Neuronal stem cell (in vitro differentiated cells): ENCODE results near the gene PAGE5.

Source experiments
- DNase-seq: peaks from one replicate; pipeline ENCODE4 v3.0.0-alpha.2; 2013; ENCODE audit warnings: low spot score
- H2AFZ ChIP-seq: one replicate; pipeline ENCODE4 v1.6.1; 2013; ENCODE audit warnings: mild to moderate bottlenecking, low read length, inconsistent platforms
- H2AK5ac ChIP-seq: 2 replicates; pipeline ENCODE4 v1.6.1; 2013; ENCODE audit warnings: low read depth, mild to moderate bottlenecking, inconsistent platforms, low read length, moderate library complexity, mixed read lengths
- H2BK120ac ChIP-seq: 2 replicates; pipeline ENCODE4 v1.6.1; 2013; ENCODE audit warnings: low read depth, mild to moderate bottlenecking, inconsistent platforms, low read length, moderate library complexity, mixed read lengths
- H2BK12ac ChIP-seq: one replicate; pipeline ENCODE4 v1.6.1; 2013; ENCODE audit warnings: low read length, inconsistent platforms
- H2BK15ac ChIP-seq: 2 replicates; pipeline ENCODE4 v1.6.1; 2013; ENCODE audit warnings: mild to moderate bottlenecking, low read length, inconsistent platforms, mixed read lengths
- H2BK5ac ChIP-seq: one replicate; pipeline ENCODE4 v1.6.1; 2013; ENCODE audit warnings: inconsistent platforms, mild to moderate bottlenecking, low read length, moderate library complexity
- H3K14ac ChIP-seq: one replicate; pipeline ENCODE4 v1.6.1; 2013; ENCODE audit warnings: low read length, inconsistent platforms
- H3K18ac ChIP-seq: 2 replicates; pipeline ENCODE4 v1.6.1; 2013; ENCODE audit warnings: low read length, inconsistent platforms
- H3K23ac ChIP-seq: 2 replicates; pipeline ENCODE4 v1.6.1; 2013; ENCODE audit warnings: low read depth, mild to moderate bottlenecking, mixed read lengths, low read length, inconsistent platforms; ENCODE audit not compliant: poor library complexity
- H3K27ac ChIP-seq: replicated peaks from 3 replicates; pipeline ENCODE4 v1.5.1; 2013; ENCODE audit warnings: low read length, inconsistent platforms
- H3K27me3 ChIP-seq, 3 experiments: 2 replicates each; pipeline ENCODE4 v1.6.1; 2013; ENCODE audit warnings: low read length in 3 of 3, mild to moderate bottlenecking in 2 of 3, inconsistent platforms in 1 of 3, low read depth in 1 of 3, mixed read lengths in 1 of 3, moderate library complexity in 1 of 3; ENCODE audit not compliant: control insufficient read depth in 3 of 3, insufficient read depth in 3 of 3
- H3K36me3 ChIP-seq, 2 donors: replicated peaks in 1 of 2; 2 replicates each; pipeline ENCODE4 v1.6.1; 2013; ENCODE audit warnings: low read length in 2 of 2; ENCODE audit not compliant: control insufficient read depth in 2 of 2, insufficient read depth in 2 of 2
- H3K4ac ChIP-seq: 2 replicates; pipeline ENCODE4 v1.6.1; 2013; ENCODE audit warnings: inconsistent platforms, mild to moderate bottlenecking, low read length, moderate library complexity
- H3K4me1 ChIP-seq, 2 donors: 1 replicate in 1 of 2; 2 replicates in 1 of 2; pipeline ENCODE4 v1.6.1; 2013; ENCODE audit warnings: low read length in 2 of 2, low read depth in 1 of 2; ENCODE audit not compliant: control insufficient read depth in 2 of 2, insufficient read depth in 1 of 2
- H3K4me2 ChIP-seq: one replicate; pipeline ENCODE4 v1.6.1; 2013; ENCODE audit warnings: mild to moderate bottlenecking, low read length, inconsistent platforms; ENCODE audit not compliant: insufficient read depth, poor library complexity, severe bottlenecking
- H3K4me3 ChIP-seq, 2 donors: 2 replicates each; pipeline ENCODE4 v1.5.1; 2013; ENCODE audit warnings: low read length in 2 of 2, mild to moderate bottlenecking in 2 of 2, inconsistent platforms in 1 of 2, moderate library complexity in 1 of 2
- H3K79me1 ChIP-seq: one replicate; pipeline ENCODE4 v1.6.1; 2013; ENCODE audit warnings: low read depth, mild to moderate bottlenecking, inconsistent platforms, low read length, moderate library complexity
- H3K9ac ChIP-seq: one replicate; pipeline ENCODE4 v1.6.1; 2013; ENCODE audit warnings: mild to moderate bottlenecking, low read depth, low read length, inconsistent platforms; ENCODE audit not compliant: poor library complexity
- H3K9me3 ChIP-seq, 2 donors: replicated peaks in 1 of 2; 2 replicates each; pipeline versions ENCODE3 to v1.6.1; 2013; ENCODE audit warnings: low read length in 2 of 2, mild to moderate bottlenecking in 2 of 2, inconsistent platforms in 1 of 2, low read depth in 1 of 2, mixed read lengths in 1 of 2, moderate library complexity in 1 of 2; ENCODE audit not compliant: control insufficient read depth in 2 of 2, insufficient read depth in 1 of 2
- H4K8ac ChIP-seq: one replicate; pipeline ENCODE4 v1.6.1; 2013; ENCODE audit warnings: low read depth, mild to moderate bottlenecking, inconsistent platforms, low read length, moderate library complexity
- H4K91ac ChIP-seq: one replicate; pipeline ENCODE4 v1.6.1; 2013; ENCODE audit warnings: low read length, low read depth, mild to moderate bottlenecking, inconsistent platforms; ENCODE audit not compliant: poor library complexity
- whole genome bisulfite sequencing, 2 donors: extraction: QIAGEN DNeasy Blood & Tissue Kit; methylation state at CpG; one replicate each; pipeline ENCODE4 v1.1.7; 2013; ENCODE audit warnings: missing lambda C conversion rate in 2 of 2, mixed read lengths in 1 of 2; ENCODE audit not compliant: insufficient read length in 2 of 2, insufficient replicate concordance in 1 of 2; ENCODE audit errors: extremely low coverage in 2 of 2; 5-methylcytosine and 5-hydroxymethylcytosine counted together

The PAGE5 gene

GRCh38 chrX:55206162-55206941 lies 13.8 kb upstream of the PAGE5 start:
- no peak overlapping the region for H3K9ac ChIP-seq
- no peak overlapping the region for H3K4ac ChIP-seq
- H3K14ac ChIP-seq = no peak overlapping the region
- H2BK5ac ChIP-seq = no peak overlapping the region
- no peak overlapping the region for H3K4me3 ChIP-seq
- WGBS, 2 donors = no CpG with 5 or more reads among the region's 6 CpGs
- H2BK15ac ChIP-seq = no peak overlapping the region
- H2AFZ ChIP-seq = no peak overlapping the region
- no peaks in the 10 kb centered on the region for H3K36me3 ChIP-seq
- no peak overlapping the region for H3K18ac ChIP-seq
- H3K4me2 ChIP-seq = no peak overlapping the region
- H3K9me3 ChIP-seq = peaks cover 0 to 2% of the 10 kb centered on the region in 2 donors
- H2BK120ac ChIP-seq = no peak overlapping the region
- H2AK5ac ChIP-seq = no peak overlapping the region
- H3K79me1 ChIP-seq = no peaks in the 10 kb centered on the region
- H3K23ac ChIP-seq = no peak overlapping the region
- H4K91ac ChIP-seq = no peak overlapping the region
- H2BK12ac ChIP-seq = no peak overlapping the region
- H3K27ac ChIP-seq = no peak overlapping the region
- H3K27me3 ChIP-seq = no peaks in the 10 kb centered on the region
- no peak for DNase-seq
- no peak overlapping the region for H4K8ac ChIP-seq
- no peaks in the 10 kb centered on the region for H3K4me1 ChIP-seq

GRCh38 chrX:55210931-55211677 lies 9.0 kb upstream of the PAGE5 start:
- Histone ChIP-seq H3K4me2 (no peak overlapping the region), H3K9me3 (peaks cover 0 to 2% of the 10 kb centered on the region in 2 donors), H3K36me3 (no peaks in the 10 kb centered on the region), H2BK120ac (no peak overlapping the region), H3K18ac (no peak overlapping the region), H2BK12ac (no peak overlapping the region), H3K27me3 (no peaks in the 10 kb centered on the region), H2AK5ac (no peak overlapping the region), H3K9ac (no peak overlapping the region), H3K27ac (no peak overlapping the region), H2BK5ac (no peak overlapping the region), H3K4me3 (no peak overlapping the region), H2BK15ac (no peak overlapping the region), H3K23ac (no peak overlapping the region), H3K79me1 (no peaks in the 10 kb centered on the region), H2AFZ (peak overlapping the region; percentile 40), H4K91ac (no peak overlapping the region), H3K14ac (no peak overlapping the region), H3K4me1 (no peaks in the 10 kb centered on the region), H4K8ac (no peak overlapping the region), H3K4ac (no peak overlapping the region)
- no peak for DNase-seq
- WGBS, 2 donors = no CpG with 5 or more reads among the region's 13 CpGs

- no peak overlapping the region for H2BK120ac ChIP-seq
- H2BK12ac ChIP-seq = no peak overlapping the region
- no peaks in the 10 kb centered on the region for H3K27me3 ChIP-seq
- no peak overlapping the region for H3K4me2 ChIP-seq
- no peak overlapping the region for H2BK5ac ChIP-seq
- H2BK15ac ChIP-seq = no peak overlapping the region
- H3K79me1 ChIP-seq = no peaks in the 10 kb centered on the region
- H3K14ac ChIP-seq = no peak overlapping the region
- no peak overlapping the region for H3K18ac ChIP-seq
- H3K4me3 ChIP-seq = no peak overlapping the region
- H3K36me3 ChIP-seq = no peaks in the 10 kb centered on the region
- H3K4me1 ChIP-seq = no peaks in the 10 kb centered on the region
- no peak overlapping the region for H3K9ac ChIP-seq
- no CpG with 5 or more reads among the region's 3 CpGs for WGBS, 2 donors
- no peak overlapping the region for H3K4ac ChIP-seq
- no peak overlapping the region for H2AK5ac ChIP-seq
- H2AFZ ChIP-seq = no peak overlapping the region
- H4K91ac ChIP-seq = no peak overlapping the region
- H4K8ac ChIP-seq = no peak overlapping the region
- no peak for DNase-seq
- H3K23ac ChIP-seq = no peak overlapping the region
- H3K27ac ChIP-seq = no peak overlapping the region
- peaks cover 0 to 2% of the 10 kb centered on the region in 2 donors for H3K9me3 ChIP-seq
Measured at GRCh38 chrX:55213381-55213780, 6.8 kb upstream of the PAGE5 start.

GRCh38 chrX:55240788-55241340 lies 20.7 kb downstream of the PAGE5 start:
- Histone ChIP-seq H3K18ac (no peak overlapping the region), H3K36me3 (no peaks in the 10 kb centered on the region), H2BK15ac (no peak overlapping the region), H2AK5ac (no peak overlapping the region), H3K27me3 (no peaks in the 10 kb centered on the region), H4K91ac (no peak overlapping the region), H3K14ac (no peak overlapping the region), H3K4me3 (no peak overlapping the region), H2BK120ac (no peak overlapping the region), H3K9ac (no peak overlapping the region), H3K4ac (no peak overlapping the region), H2AFZ (no peak overlapping the region), H2BK12ac (no peak overlapping the region), H4K8ac (no peak overlapping the region), H3K27ac (no peak overlapping the region), H2BK5ac (no peak overlapping the region), H3K23ac (no peak overlapping the region), H3K4me1 (no peaks in the 10 kb centered on the region), H3K4me2 (no peak overlapping the region), H3K9me3 (no peaks in the 10 kb centered on the region), H3K79me1 (no peaks in the 10 kb centered on the region)
- no peak for DNase-seq
- WGBS, 2 donors = no CpG with 5 or more reads among the region's 6 CpGs
